GM19324 (cell line): ENCODE results near the gene SNCB.

Experiments used
- ATAC-seq: cut with Tn5 transposase; IDR thresholded peaks from one replicate; pipeline ENCODE4 v1.9.1; 2021; ENCODE audit warnings: mild to moderate bottlenecking, moderate library complexity; ENCODE audit not compliant: unreplicated experiment, low FRiP score

SNCB gene

DNA sequence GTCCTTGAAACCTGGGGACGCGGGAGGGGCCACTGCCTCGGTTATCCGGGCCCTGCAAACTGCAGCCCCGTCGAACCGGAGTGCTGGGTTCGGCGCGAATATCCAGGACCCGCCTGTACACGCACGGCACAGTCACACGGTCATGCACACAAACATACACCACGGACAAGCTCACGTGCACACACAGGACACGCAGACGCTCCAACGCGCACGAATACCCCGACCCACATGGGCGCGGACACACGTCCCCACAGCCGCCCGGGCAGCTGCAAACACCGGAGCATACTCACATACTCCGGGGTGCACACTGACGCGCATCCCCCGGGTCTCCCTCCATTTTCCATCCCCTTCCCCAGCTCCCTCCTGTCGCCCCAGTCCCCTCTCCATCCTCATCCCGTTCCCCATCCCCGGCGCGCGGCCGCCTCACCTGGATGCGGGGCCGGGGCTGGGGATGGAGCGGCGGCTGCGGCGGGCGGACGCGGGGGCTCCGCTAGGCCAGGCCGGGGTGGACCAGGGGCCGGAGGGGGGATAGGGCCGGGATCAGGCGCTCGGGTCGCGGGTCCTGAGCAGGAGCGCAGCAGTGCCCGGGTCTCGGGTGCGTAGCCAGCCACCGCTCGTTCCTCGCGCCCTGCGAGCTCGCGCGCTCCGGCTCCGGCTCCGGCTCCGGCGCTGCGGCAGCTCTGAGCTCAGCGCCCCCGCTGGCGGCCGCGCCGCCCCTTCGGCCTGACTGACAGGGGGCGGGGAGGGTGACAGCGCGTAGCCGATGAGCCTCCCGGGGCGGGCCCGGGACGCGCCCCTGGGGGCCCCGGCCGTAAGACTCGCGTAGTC, at the start of gene SNCB, which contains the start of gene EIF4E1B:
Gene SNCB, minus strand, starts transcription at position 682 of the 828 bp plus-strand sequence. CDS start 880 bp downstream, outside the sequence.
Gene EIF4E1B, plus strand, starts transcription at position 823 of the 828 bp plus-strand sequence. CDS start 12,113 bp downstream, outside the sequence.
- no peak for ATAC-seq

DNA sequence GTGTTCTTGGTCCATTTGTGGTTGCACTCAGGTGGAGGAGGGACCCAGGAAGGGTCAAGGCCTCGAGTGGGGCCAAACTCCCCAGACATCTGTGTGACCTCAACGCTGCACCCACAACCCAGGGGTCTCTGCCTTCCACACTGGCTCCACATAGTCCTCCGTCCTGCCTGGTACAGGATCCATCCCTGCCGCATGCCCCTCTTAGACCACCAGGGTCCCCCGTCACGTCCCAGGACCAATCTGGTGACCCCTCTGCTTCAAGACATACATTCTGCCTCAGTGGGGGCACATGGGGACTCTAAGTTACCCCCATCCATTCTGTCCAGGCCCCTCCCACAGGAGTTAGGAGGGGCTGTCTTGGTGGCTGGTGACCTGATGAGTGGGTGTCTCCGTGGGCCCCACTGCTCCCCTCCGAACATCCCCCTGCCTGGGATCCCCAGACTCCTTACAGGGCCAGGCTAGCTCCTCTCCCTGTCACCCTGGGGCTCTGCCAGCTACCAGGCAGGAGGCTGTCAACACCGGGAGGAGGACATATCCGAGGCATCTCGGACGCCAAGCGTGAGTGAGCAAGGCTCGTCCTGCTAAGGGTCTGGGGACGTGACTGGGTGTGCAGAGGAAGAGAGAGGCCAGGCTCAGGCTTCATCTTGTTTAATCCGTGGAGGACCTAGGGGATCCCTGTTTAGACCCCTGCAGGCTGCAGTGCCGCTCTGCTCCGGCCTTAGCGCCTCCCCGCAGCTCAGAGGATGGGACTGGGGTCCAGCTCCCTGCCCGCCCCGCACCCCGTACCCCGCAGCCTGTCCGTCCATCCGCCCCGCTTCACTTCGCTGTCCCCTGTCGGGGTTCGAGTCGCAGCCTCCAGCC, 49.3 kb upstream of the SNCB start:
- no peak for ATAC-seq

DNA sequence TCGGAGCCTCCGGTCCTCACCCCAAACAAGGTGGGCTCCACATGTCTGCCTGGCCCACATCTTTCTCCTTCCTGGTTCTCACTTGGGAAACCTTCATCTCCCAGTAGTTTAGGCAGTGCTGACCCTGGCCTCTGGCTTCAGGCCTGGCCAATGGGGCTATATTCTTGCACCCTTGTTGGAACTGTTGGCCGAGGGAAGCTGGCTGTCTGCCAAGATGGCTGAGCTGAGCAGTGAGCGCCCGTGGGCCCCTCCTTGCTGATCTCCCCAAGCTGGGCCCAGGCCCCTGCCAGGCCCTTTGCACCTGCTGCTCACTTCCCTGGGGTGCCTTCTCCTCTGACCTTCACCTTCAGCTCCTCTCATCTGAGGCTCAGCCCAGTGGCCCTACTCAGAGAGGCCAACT, 48.2 kb upstream of the SNCB start:
- ATAC-seq = no peak

DNA sequence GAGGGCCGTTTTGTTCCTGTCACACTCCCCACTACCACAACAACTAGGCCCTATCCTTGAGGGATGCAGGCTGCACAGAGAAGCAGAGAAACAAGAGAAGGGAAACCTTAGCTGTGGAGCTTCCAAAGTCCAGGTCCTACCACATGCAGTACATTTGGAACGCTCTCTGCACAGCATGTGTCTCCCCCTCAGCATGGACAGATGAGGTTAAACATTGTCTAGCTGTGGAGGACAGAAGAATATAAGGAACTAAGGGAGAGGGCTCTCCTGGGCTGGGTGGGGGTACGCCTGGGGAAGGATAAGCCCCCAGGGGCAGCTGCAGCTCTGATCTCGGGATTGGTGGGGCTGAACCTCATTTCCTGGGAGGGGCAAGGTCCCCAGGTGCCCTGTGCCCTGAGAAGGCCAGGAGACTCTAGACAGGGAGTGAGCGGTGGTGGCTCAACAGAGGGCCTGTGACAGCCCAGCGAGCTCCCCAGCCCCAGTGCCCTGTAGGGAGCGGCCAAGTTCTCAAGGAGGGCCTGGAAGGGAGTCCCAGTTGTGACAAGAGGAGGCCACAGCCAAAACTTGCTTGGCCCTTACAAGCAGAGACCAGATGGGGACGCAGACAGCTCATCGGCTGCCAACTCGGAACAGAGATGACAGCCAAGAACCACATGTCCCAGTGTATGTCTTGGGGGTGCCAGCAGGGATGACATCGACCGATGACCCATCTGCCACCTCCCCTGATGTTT, 47.0 kb upstream of the SNCB start:
- no peak for ATAC-seq

DNA sequence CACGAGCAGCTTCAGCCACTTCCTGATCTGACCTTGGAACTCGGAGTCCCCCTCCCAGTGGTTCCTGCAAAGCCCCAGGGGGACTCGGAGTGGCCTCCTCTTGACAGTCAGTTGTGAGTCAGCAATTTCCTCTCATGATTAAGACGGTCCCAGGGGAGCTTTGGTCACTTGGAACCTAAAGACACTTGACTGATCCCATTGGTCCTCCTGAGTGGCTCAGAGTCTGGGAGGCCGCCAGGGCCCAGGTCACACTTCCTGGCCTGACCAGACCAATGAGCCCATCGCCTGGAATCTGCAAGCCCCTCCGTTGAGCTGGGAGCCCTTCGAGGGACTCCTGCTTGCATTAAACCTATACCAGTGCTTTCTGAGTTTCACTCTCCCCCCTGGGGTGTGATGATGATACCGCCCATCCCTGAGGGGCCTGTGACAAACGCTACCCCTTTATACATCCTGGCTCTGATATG, 46.1 kb upstream of the SNCB start:
- ATAC-seq = no peak

DNA sequence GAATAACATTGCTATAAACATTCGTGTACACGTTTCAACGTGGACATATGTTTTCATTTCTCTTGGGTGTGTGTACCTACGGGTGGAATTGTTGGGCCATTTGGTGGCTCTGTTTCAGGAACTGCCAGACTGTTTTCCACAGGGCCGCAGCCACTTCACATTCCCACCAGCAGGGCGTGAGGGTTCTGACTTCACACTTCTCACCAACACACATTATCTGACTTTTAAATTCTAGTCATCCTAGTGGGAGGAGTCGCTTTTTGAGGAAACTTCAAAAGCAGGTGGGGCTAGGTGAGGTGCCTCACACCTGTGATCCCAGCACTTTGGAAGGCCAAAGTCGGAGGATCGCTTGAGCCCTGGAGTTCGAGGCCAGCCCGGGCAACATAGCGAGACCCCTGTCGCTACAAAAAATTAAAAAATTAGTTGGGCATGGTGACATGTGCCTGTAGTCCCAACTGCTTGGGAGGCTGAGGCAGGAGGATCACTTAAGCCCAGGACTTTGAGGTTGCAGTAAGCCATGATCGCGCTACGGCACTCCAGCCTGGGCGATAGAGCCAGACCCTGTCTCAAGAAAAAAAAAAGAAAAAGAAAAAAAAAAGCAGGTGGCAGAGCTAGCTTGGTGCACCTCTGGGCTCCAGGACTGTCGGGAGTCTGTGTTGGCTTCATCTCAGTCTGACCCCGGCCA, 45.5 kb upstream of the SNCB start:
- no peak for ATAC-seq

DNA sequence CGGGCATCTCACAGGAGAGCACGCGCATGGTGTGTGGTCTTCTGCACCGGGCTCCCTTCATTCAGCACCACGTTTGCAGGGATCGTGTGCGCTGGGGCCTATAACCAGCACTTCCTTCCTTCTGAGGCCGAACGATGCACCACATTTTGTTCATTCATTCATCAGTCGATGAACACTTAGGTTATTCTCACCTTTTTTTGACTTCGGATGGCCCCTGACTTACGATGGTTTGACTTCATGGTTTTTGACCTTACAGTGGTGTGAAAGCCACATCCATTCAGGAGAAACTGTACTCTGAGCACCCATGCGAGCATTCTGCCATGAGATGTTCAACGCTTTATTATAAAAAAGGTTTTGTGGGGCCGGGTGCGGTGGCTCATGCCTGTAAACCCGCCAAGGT, 44.5 kb upstream of the SNCB start:
- no peak for ATAC-seq

DNA sequence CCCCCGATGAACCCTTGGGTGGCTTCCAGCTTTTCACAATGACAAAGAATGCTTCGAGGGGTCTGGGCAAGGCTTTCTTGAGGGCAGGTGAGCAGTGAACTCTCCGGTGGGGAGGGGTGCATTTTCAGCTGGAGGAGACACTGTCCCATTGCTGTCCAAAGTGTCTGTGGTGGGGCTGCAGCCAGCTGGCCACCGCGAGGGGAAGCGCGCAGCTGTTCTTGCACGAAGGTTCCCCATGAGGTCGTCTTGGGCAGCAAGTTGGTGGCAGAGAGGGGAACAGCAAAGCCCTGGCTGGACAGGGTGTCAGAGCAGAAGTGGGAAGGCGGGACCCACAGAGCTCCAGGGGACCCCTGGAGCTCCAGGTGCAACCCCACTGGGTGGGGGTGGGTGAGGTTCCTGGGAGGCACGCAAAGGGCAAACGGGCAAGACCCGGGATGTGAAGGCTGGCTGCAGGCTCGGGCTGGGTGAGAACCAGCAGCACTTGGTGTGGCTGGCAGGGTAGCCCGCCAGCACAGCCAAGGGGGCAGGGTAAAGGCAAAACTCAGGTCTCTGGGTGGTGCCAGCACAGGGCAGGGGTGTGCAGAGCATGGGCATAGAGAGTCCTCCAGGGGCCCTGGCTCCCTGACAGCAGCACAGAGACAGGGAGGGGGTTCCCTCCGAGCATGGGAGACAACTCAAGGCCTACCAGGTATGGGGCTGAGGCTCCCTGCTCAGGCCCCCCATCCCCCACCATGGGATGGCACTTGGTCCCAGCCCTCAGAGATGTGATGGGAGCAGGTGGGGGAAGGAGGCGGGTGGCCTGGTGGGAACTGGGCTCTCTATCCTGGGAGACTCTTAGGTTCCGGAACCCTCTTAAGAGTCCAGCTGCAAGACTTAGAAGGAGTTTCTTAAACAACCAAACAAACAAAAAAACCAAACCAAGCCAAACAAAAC, 43.6 kb upstream of the SNCB start:
- no peak for ATAC-seq

DNA sequence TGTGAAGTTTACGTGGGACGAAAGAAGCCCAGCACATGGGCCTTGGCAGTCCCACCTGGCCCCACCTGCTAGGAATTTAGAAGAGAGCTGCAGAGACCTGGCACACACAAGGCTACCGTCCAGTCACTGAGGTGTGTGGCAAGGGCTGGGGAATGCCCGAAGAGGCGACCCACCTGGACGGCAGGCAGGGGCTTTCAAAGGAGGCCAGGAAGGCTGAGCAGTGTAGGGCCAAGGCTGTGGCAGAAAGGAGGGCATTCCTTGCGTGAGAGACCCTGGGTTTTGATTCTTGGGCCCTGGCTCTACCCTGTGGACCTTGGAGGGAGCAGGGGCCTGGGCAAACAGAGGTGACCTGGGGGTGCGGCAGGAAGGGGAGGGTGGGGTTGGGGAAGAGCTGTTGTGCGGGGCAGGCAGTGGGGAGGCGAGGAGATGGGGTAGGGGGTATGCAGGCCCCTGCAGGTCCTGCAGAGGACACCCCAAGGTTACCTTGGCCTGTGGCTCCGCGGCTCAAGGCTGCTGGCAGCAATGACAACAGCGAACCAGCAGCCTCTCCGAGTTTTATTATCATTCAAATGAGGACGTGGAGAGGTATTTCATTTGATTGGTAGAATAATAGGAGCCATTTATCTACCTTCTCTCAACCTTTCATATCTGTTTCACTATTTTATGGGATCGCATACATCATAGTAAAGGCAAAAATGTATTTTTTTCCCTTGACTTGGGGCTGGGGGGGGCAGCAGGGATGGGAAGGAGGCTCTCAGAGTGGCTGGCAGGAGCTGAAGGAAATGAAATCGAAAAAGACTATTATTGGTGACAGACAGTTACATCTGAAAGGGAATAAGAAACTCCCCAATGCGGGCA, 41.8 kb upstream of the SNCB start:
- no peak for ATAC-seq

DNA sequence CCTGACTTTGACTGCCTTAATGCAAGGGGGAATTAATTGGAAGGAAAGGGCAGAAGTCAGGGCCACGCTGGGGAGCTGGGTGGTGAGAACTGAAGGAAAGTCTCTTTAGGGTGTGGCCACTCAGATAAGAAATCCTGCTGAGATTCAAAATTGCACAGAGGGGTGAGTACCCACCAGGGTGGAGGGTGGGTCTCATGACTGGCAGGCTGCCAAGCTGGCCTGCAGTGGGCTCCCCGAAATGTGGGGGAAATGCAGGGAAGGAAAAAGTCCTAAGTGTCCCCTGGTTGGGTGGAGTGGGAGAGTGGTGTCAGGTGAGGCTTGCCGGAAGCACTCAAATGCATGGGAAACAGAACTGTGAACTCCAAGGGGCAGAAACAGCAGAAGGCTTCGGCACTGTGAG, 41.1 kb upstream of the SNCB start:
- ATAC-seq = no peak

DNA sequence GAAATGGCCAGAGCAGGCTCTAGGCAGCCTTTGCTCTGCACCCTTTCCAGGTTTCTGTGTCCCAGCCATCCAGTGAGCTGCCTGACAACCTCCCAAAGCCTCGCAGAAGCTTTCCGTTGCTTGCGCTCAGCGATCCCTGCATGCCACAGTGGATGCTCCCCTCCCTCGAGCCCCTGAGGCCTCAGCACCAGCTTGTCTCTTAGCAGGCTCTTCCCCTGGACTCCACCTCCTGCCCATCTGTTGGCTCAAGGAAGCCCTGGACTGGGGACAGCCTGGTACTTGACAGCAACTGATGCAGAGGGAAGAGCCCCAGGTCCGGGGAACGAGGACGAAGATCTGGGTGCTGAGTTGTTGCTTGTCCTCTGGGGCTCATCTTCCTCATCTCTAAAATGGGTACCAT, 40.1 kb upstream of the SNCB start:
- ATAC-seq = no peak

DNA sequence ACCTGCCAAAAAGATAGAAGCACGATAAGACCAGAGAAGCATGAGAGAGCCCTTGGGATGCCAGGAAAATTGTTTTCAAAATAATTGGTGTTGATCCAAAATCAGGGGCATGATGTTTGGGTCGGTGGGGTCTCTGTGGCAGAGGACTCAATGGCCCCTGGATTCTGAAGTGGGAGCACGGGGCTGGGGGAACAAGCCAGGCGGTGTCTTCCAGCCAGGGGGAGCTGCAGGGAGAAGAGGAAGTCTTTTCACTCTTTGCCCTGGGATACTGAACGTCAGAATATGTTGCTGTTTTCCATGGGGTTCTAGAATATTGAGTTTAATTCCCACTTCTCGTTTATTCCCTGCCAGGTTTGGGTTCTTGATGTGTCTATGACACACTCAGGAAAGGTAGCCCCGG, 37.3 kb upstream of the SNCB start:
- ATAC-seq = no peak

DNA sequence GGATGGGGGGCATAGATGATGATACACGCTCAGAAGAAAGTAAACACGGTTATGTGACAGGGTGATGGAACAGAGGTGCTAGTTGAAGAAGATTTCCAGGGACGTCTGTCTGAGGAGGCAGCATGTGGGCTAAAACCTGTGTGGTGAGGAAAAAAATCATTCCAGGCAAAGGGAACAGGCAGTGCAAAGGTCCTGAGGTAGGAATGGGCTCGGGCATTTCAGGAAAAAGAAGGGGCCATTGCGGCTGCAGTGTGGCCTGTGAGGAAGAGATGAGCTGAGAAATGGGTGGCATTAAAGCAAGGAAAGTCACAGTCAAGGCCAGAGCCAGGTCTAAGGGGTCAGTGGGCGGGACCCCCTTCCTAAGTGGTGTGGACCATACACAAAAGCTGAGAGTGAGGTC, 35.2 kb upstream of the SNCB start:
- no peak for ATAC-seq

DNA sequence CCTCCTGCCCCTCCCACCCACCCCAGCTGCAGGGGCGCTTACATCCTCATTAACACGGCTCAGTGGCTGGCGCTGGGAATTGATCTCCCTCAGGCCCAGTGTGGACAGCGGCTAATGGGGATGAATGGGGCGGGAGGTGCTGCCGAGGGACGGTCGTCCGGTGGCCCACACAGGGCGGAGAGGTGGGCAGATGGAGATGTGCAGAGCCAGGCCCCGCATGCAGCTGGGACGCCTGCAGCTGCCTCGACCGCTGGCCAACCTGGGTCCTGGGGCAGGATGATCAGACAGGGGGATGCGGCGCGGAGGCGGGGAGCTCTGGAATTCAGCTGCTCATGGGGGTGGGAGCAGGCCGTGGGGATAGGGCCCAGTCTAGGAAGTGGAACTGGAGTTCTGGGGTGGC, 34.6 kb upstream of the SNCB start:
- ATAC-seq = no peak

DNA sequence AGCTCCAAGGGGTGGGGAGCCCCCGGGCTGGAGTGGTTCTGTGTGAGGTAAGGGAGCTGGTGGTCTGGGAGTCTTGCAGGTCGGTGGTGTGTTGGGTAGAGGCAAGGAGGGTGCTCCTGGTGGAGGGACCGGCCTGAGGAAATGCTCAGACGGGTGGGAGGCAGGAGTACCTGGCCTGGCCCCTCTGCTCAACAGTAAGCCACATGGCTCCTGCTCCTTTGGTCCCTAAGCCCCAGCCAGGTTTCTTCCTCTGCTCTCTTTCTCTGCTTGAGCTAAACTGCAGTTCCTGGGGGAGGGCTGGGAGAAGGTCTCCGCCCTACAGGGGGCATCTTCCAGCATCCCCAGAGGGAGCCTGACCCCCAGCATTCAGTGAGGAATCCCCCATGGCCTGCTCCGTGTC, 34.1 kb upstream of the SNCB start:
- ATAC-seq = no peak

DNA sequence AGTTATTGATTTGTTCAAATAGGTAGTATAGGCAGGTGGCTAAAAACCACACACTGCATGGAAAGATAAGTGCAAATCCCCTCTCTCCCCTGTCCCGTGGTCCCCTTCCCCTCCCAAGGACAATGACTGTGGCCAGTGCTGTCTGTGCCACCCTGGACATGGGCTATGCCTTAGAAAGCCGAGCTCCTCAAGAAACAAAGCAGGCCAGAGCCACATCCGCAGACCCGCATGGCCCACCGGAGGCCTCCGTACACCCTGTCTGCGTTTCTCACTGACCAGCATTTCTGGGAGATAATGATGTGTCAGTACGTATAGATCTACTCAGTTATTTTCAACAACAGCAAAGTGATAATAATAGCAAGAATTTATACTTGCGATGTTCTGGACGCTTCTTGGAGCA, 33.2 kb upstream of the SNCB start:
- ATAC-seq = no peak

DNA sequence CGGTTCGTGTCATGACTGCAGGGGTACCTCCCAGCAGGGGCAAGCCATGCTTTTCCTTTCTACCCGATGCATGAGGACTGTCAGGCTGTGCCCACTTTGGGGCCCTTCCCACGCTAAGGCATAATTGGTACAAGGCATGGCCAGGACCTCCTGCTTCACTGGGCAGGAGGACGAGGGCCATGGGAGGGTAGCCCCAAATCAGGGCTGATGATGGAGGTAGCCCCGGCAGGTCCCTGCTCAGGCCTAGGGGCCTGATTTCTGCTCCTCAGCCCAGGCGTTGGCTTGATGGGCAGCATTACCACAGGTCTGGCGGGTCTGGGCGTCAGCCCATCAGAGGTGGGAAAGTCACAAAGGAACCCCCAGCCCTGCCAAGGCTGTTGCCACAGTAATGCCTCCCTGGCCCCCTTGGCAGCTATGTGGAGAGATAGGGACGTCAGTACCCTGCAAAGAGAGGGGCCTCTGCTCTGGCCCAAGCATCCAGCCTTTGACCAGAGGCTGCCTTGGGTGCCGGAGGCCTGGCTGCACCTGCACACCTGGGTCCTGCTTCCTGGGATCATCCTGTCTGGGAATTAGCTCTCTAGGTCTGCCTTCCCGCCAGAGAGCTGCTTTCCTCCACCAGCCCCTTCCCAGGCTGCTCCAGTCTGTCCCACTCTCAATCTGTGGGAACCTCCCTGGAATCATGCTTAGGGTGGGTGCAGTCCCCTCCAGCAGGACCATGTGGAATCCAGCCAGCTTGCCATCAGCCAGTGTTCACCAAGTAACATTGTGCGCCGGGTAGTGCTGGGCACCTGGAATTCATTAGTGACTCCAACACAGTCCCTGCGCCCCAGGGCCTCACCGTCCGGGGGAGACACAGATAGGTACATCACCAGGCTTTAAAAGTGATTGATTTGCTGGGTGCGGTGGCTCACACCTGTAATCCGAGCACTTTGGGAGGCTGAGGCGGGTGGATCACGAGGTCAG, 32.3 kb upstream of the SNCB start:
- no peak for ATAC-seq
